NB4 (cell line): ENCODE data around the gene MED19.

Experiments used
- MYC ChIP-seq: IDR thresholded peaks from 2 replicates; pipeline ENCODE4 v1.6.1; 2011; ENCODE audit warnings: low read depth, low read length
- POLR2A ChIP-seq: IDR thresholded peaks from 2 replicates; pipeline ENCODE4 v1.6.1; 2011; ENCODE audit warnings: mild to moderate bottlenecking; ENCODE audit not compliant: insufficient read length; ENCODE audit errors: extremely low read depth
- TF ChIP-seq, protein P1 (sequence below): IDR thresholded peaks from one replicate; pipeline ENCODE4 v1.5.1; 2012; ENCODE audit warnings: low read depth, low read length

DNA sequence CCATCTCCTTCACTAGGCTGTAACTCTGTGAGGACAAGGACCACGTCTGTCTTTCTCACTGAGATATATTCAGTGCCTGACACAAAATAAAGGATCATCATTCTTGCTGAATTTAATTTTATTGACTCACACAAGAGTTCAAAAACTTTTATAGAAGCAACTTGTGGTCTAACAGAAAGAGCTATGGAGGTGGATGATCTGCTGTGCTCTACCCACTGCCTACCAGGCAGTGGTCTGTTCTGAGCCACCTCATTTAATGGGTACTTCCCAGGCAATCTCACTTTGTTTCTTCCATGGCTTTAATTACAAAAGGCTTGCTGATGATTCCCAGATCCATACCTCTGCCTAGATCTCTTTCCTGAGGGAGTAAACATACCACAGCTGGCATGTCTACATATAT lies 34.9 kb upstream of the MED19 start:
- TF ChIP-seq POLR2A (no peak), MYC (no peak)
- TF ChIP-seq, protein P1, sequence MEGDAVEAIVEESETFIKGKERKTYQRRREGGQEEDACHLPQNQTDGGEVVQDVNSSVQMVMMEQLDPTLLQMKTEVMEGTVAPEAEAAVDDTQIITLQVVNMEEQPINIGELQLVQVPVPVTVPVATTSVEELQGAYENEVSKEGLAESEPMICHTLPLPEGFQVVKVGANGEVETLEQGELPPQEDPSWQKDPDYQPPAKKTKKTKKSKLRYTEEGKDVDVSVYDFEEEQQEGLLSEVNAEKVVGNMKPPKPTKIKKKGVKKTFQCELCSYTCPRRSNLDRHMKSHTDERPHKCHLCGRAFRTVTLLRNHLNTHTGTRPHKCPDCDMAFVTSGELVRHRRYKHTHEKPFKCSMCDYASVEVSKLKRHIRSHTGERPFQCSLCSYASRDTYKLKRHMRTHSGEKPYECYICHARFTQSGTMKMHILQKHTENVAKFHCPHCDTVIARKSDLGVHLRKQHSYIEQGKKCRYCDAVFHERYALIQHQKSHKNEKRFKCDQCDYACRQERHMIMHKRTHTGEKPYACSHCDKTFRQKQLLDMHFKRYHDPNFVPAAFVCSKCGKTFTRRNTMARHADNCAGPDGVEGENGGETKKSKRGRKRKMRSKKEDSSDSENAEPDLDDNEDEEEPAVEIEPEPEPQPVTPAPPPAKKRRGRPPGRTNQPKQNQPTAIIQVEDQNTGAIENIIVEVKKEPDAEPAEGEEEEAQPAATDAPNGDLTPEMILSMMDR: no peak
